IPS DF 6.9 (cell line): ENCODE results near the gene FOXN1.

Source experiments
- DNase-seq: peaks from one replicate; pipeline ENCODE4 v3.0.0-alpha.2; 2013; ENCODE audit warnings: low read depth, low spot score
- H3K27ac ChIP-seq: one replicate; pipeline ENCODE4 v1.5.1; 2013; ENCODE audit warnings: low read length, control low read depth
- H3K27me3 ChIP-seq: 2 replicates; pipeline ENCODE4 v1.6.1; 2013; ENCODE audit warnings: mild to moderate bottlenecking, low read length; ENCODE audit not compliant: control insufficient read depth, insufficient read depth
- H3K36me3 ChIP-seq: 2 replicates; pipeline ENCODE4 v1.6.1; 2013; ENCODE audit warnings: low read length; ENCODE audit not compliant: control insufficient read depth, insufficient read depth
- H3K4me1 ChIP-seq: 2 replicates; pipeline ENCODE4 v1.6.1; 2013; ENCODE audit warnings: low read length; ENCODE audit not compliant: control insufficient read depth, insufficient read depth
- H3K4me3 ChIP-seq: 2 replicates; pipeline ENCODE4 v1.5.1; 2013; ENCODE audit warnings: mild to moderate bottlenecking, low read length
- H3K9me3 ChIP-seq: 2 replicates; pipeline ENCODE4 v1.6.1; 2013; ENCODE audit warnings: low read length, inconsistent platforms; ENCODE audit not compliant: control insufficient read depth, insufficient read depth
- WGBS: extraction: QIAGEN DNeasy Blood & Tissue Kit; methylation state at CpG from one replicate; pipeline ENCODE4 v1.1.7; 2013; ENCODE audit warnings: mixed read lengths, missing lambda C conversion rate; ENCODE audit not compliant: insufficient read length, insufficient coverage; 5-methylcytosine and 5-hydroxymethylcytosine counted together

FOXN1 gene

DNA sequence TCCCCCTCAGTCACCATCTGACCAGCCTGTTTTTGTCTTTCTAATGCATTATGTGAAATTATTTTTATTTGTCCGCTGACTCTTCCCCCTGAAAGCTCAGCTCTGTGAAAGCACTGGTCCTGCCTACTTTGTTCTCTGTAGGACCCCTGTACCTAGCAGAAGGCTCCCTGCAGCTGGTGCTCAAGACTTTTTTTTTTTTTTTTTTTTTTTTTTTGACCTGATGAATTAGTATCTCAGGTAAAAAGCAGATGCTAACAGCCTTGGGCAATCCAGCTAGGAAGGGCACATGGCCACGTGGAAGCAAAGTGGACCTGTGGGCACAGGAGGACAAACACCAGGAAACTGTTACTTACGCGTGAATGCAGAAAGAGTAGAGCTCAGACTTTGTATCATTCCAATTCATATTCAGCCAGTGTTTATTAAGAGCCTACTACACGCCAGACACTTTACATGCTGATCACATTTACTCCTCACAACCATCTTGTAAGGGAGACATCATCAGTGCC, 46.9 kb downstream of the FOXN1 start:
- no peak for DNase-seq
- no CpG with 5 or more reads among the region's 5 CpGs for WGBS
- Histone ChIP-seq H3K4me3 (no peak overlapping the region), H3K36me3 (peaks cover 14% of the 10 kb centered on the region; the same call in 1 of the 2 replicates), H3K27me3 (no peaks in the 10 kb centered on the region), H3K9me3 (no peaks in the 10 kb centered on the region), H3K4me1 (no peaks in the 10 kb centered on the region), H3K27ac (no peak overlapping the region)

- Histone ChIP-seq H3K9me3 (no peaks in the 10 kb centered on the region), H3K4me1 (no peaks in the 10 kb centered on the region), H3K27me3 (no peaks in the 10 kb centered on the region), H3K4me3 (no peak overlapping the region), H3K27ac (no peak overlapping the region), H3K36me3 (peaks cover 14% of the 10 kb centered on the region; the same call in 1 of the 2 replicates)
- DNase-seq, result no peak
- WGBS, result no CpG with 5 or more reads among the region's 6 CpGs
Measured at GRCh38 chr17:28554565-28554964, 48.4 kb downstream of the FOXN1 start.

DNA sequence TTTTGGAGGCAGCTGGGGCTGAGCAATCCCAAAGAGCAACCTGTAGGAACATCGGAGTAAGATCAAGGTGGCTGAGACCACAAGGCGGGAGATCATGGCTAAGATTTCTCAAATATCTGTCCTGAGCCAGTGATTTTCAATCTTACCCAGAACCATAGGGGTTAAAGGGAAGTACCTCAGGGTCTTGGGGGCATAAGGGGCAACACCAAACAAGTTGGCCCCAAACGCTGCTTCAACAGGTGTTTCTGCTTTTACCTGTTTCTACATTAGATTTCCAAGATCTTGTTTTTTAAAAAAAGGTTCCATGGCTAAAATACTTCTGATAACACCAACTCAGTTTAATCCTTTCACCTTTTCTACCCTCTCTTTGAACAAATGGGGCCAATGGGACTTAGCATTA, 48.9 kb downstream of the FOXN1 start:
- Histone ChIP-seq H3K27ac (no peak overlapping the region), H3K36me3 (peaks cover 18% of the 10 kb centered on the region), H3K9me3 (no peaks in the 10 kb centered on the region), H3K27me3 (no peaks in the 10 kb centered on the region), H3K4me1 (no peaks in the 10 kb centered on the region), H3K4me3 (no peak overlapping the region)
- DNase-seq, result no peak
- no CpG with 5 or more reads among the region's 3 CpGs for WGBS

DNA sequence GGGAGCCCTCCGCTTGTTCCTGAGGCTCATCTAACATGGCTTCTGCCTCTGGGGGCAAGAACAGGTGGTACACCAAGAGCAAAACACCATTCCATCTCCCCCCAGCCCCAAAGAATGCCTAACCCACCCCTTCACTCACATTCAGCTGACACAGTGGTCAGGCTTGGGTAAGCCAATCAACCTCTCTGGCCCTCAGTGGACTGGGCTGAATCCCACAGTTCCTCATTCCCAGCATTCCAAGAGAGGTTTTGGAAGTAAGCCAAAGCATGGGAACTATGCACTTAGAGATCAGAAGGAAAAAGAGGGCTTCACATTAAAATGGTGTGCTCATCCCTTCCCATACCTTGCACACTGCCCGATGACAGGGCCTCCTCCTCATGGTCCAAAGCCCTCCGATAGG, 57.3 kb downstream of the FOXN1 start:
- no peak overlapping the region for H3K27ac ChIP-seq
- no peaks in the 10 kb centered on the region for H3K27me3 ChIP-seq
- no CpG with 5 or more reads among the region's 3 CpGs for WGBS
- H3K4me1 ChIP-seq, result no peaks in the 10 kb centered on the region
- DNase-seq, result no peak
- H3K9me3 ChIP-seq, result no peaks in the 10 kb centered on the region
- peaks cover 16% of the 10 kb centered on the region for H3K36me3 ChIP-seq
- H3K4me3 ChIP-seq, result no peak overlapping the region

- Histone ChIP-seq H3K4me1 (no peaks in the 10 kb centered on the region), H3K4me3 (no peak overlapping the region), H3K27me3 (no peaks in the 10 kb centered on the region), H3K36me3 (peaks cover 5% of the 10 kb centered on the region; the same call in 1 of the 2 replicates), H3K27ac (no peak overlapping the region), H3K9me3 (no peaks in the 10 kb centered on the region)
- no CpG with 5 or more reads among the region's 3 CpGs for WGBS
- DNase-seq, result no peak
Measured at GRCh38 chr17:28567604-28568003, 61.5 kb downstream of the FOXN1 start.

DNA sequence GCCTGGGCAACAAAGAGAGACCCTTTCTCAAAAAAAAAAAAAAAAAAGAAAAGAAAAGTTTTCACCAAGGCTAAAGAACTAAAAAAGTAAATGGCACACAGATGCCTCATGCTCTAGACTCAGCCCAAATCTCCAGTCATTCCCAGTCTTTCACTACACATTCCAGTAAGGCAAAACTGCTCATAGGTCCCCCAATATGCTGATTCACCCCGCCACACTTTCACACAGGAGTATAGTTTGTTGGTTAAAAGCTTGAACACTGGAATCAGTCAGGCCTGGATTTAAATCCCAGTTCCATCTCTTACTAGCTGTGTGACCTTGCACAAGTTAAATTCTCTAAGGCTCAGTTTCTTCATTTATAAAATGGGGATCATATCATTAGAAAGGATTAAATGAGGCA, 63.3 kb downstream of the FOXN1 start:
- no peaks in the 10 kb centered on the region for H3K4me1 ChIP-seq
- DNase-seq, result no peak
- H3K27ac ChIP-seq, result no peak overlapping the region
- no CpG with 5 or more reads among the region's 1 CpG for WGBS
- H3K4me3 ChIP-seq, result no peak overlapping the region
- no peaks in the 10 kb centered on the region for H3K36me3 ChIP-seq
- no peaks in the 10 kb centered on the region for H3K27me3 ChIP-seq
- H3K9me3 ChIP-seq, result no peaks in the 10 kb centered on the region

DNA sequence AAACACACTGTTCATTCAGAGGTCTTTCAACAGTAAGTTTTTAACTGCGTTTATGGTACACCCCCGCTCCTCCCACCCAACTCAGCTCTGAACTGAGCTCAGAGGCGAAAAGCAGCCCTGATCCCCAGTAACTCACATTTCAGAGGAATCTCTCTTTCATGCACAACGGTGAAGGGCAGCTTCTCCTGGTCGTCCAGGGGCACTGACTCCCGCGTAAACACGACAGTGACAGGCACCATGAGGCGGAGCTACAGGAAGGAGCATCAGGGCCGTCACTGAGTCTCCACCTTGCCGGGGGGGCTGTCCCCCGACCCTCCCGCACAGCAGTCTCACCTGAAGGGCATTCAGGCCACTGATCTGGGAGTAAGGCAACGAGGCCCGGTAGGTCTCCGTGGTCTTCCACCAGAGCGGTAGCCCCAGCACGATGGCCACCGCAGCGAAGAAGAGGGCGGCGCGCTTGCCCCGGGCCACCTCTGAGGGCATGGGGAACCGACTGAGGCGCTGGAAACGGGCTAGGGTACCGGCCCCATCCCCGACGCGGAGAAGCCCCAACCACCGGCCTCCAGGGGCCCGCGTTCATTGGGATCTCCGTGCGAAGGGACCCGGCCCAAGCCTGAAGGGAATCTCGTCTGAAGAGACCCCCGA, 64.7 kb downstream of the FOXN1 start:
- Histone ChIP-seq H3K27me3 (no peaks in the 10 kb centered on the region), H3K4me3 (peak overlapping the region; percentile 69), H3K4me1 (no peaks in the 10 kb centered on the region), H3K27ac (no peak overlapping the region), H3K36me3 (no peaks in the 10 kb centered on the region), H3K9me3 (no peaks in the 10 kb centered on the region)
- no peak for DNase-seq
- no CpG with 5 or more reads among the region's 39 CpGs for WGBS

DNA sequence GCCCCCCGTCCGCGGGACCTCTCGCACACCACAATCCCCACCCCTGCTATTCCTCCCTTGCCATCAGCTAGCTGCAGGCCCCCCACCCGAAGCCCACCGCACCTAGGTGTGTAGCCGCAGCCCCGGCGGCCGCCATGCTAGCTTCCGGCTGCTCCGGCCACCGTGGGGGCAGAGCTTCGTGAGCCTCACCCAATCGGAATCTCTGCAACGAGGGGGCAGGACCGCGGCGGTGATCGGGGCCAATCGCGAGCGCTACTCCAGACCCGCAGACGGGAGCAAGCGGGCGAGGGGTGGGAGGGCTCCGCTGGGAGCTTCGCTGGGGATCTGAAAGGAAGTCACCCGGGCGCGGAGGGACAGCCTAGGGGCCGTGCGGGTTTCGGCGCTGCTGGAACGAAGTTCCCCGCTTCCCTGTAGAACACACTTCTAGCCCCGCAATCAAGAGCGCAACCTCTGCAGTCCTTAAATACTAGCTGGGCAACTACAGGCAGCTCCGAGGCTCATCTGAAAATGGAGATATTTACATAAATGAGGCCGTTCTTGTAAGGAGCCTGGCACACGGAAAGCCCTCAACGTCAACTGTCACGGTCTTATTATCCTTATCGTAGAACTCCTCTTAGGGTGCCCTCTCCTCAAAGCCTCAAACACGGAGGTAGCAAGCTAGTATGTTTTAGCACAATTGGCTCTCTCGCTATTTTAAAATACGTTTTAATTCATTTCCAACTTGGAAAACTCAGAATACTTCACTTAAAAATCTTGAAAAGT, 65.4 kb downstream of the FOXN1 start, which contains the start of gene PIGS:
Gene PIGS, minus strand, starts transcription at position 164 of the 762 bp plus-strand sequence. Its CDS starts 28 bp downstream, at position 136.
- WGBS, result no CpG with 5 or more reads among the region's 49 CpGs
- H3K36me3 ChIP-seq, result no peaks in the 10 kb centered on the region
- no peaks in the 10 kb centered on the region for H3K27me3 ChIP-seq
- H3K9me3 ChIP-seq, result no peaks in the 10 kb centered on the region
- no peak within 1 kb of the TSS for H3K27ac ChIP-seq
- H3K4me3 ChIP-seq, result peak within 1 kb of the TSS; percentile 69
- H3K4me1 ChIP-seq, result no peaks in the 10 kb centered on the region
- DNase-seq, result peak; percentile 73

- no peaks in the 10 kb centered on the region for H3K9me3 ChIP-seq
- no CpG with 5 or more reads among the region's 5 CpGs for WGBS
- H3K27me3 ChIP-seq, result no peaks in the 10 kb centered on the region
- H3K4me1 ChIP-seq, result peaks cover 4% of the 10 kb centered on the region; the same call in 1 of the 2 replicates
- no peaks in the 10 kb centered on the region for H3K36me3 ChIP-seq
- no peak overlapping the region for H3K27ac ChIP-seq
- H3K4me3 ChIP-seq, result no peak overlapping the region
- DNase-seq, result no peak
Measured at GRCh38 chr17:28572259-28573039, 66.3 kb downstream of the FOXN1 start.

- no peak overlapping the region for H3K4me3 ChIP-seq
- H3K9me3 ChIP-seq, result no peaks in the 10 kb centered on the region
- H3K27me3 ChIP-seq, result no peaks in the 10 kb centered on the region
- peaks cover 4% of the 10 kb centered on the region; the same call in 1 of the 2 replicates for H3K4me1 ChIP-seq
- no peak for DNase-seq
- no peak overlapping the region for H3K27ac ChIP-seq
- peaks cover under 1% of the 10 kb centered on the region; the same call in 1 of the 2 replicates for H3K36me3 ChIP-seq
Measured at GRCh38 chr17:28573040-28573380, 66.9 kb downstream of the FOXN1 start.
